OCI-LY3 (cell line): ENCODE data around the gene ME1.

ENCODE experiments used
- EZH2phosphoT487 ChIP-seq: fragments of 200-600 bp; shearing (Covaris generic); IDR thresholded peaks from 2 replicates; pipeline ENCODE4 v1.6.1; 2018; ENCODE audit warnings: antibody characterized with exemption, mixed run types, low read depth
- TF ChIP-seq, protein P1 (sequence below): fragments of 200-600, 300-600 bp; sonication (generic); IDR thresholded peaks from 2 replicates; pipeline ENCODE4 v1.5.1; 2014; ENCODE audit warnings: antibody characterized with exemption, low read length, low read depth

DNA sequence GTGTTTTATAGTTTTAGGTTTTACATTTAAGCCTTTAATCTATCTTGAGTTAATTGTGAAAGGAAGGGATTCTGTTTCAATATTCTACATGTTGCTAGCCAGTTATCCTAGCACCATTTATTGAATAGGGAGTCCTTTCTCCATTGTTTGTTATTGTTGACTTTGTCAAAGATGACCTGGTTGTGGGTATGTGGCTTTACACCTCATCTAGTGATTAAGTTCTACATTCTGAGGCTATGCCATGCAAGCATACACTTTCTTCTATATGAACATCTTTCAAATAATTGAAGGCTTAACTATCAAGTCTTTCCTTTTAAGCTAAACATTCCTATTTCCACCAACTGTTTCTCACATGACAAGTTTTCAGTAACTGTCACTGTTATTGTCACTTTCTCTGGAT, 46.1 kb downstream of the ME1 start:
- TF ChIP-seq, protein P1, sequence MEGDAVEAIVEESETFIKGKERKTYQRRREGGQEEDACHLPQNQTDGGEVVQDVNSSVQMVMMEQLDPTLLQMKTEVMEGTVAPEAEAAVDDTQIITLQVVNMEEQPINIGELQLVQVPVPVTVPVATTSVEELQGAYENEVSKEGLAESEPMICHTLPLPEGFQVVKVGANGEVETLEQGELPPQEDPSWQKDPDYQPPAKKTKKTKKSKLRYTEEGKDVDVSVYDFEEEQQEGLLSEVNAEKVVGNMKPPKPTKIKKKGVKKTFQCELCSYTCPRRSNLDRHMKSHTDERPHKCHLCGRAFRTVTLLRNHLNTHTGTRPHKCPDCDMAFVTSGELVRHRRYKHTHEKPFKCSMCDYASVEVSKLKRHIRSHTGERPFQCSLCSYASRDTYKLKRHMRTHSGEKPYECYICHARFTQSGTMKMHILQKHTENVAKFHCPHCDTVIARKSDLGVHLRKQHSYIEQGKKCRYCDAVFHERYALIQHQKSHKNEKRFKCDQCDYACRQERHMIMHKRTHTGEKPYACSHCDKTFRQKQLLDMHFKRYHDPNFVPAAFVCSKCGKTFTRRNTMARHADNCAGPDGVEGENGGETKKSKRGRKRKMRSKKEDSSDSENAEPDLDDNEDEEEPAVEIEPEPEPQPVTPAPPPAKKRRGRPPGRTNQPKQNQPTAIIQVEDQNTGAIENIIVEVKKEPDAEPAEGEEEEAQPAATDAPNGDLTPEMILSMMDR: no peak
- TF ChIP-seq EZH2phosphoT487: no peak
